Endothelial cell of umbilical vein (primary cell): Measurements from ENCODE around the gene POLE.

ENCODE experiments used
- EZH2 ChIP-seq: IDR thresholded peaks from 2 replicates; pipeline ENCODE4 v1.6.1; 2012; ENCODE audit warnings: borderline replicate concordance, low read depth, mild to moderate bottlenecking, moderate library complexity, low read length, inconsistent platforms; ENCODE audit not compliant: severe bottlenecking
- GATA2 ChIP-seq: IDR thresholded peaks from 2 replicates; pipeline ENCODE4 v1.7.0; 2011; ENCODE audit warnings: low read depth, mild to moderate bottlenecking, moderate library complexity, mixed read lengths, low read length; ENCODE audit not compliant: insufficient read length, insufficient read depth
- MYC ChIP-seq: IDR thresholded peaks from one replicate; pipeline ENCODE4 v1.6.1; 2011; ENCODE audit warnings: mild to moderate bottlenecking, low read depth, low read length
- POLR2A ChIP-seq: IDR thresholded peaks from 2 replicates; pipeline ENCODE4 v1.6.1; 2012; ENCODE audit warnings: low read depth, mild to moderate bottlenecking, control low read depth, low read length
- POLR2AphosphoS5 ChIP-seq: IDR thresholded peaks from 2 replicates; pipeline ENCODE4 v1.6.1; 2012; ENCODE audit warnings: low read depth, mild to moderate bottlenecking, control low read depth, low read length, moderate library complexity; ENCODE audit not compliant: insufficient read depth
- TF ChIP-seq, protein P1 (sequence below), 2 donors: IDR thresholded peaks; 1 replicate in 1 of 2; 2 replicates in 1 of 2; pipeline ENCODE4 v1.5.1; 2011; ENCODE audit warnings: low read length in 2 of 2, mild to moderate bottlenecking in 2 of 2, moderate library complexity in 2 of 2, control low read depth in 1 of 2, inconsistent platforms in 1 of 2, low read depth in 1 of 2; ENCODE audit not compliant: insufficient read depth in 1 of 2; ENCODE audit errors: extremely low read depth in 1 of 2
- TF ChIP-seq, protein P2 (sequence below): IDR thresholded peaks from 2 replicates; pipeline ENCODE4 v1.6.1; 2011; ENCODE audit not compliant: insufficient read depth, insufficient read length

DNA sequence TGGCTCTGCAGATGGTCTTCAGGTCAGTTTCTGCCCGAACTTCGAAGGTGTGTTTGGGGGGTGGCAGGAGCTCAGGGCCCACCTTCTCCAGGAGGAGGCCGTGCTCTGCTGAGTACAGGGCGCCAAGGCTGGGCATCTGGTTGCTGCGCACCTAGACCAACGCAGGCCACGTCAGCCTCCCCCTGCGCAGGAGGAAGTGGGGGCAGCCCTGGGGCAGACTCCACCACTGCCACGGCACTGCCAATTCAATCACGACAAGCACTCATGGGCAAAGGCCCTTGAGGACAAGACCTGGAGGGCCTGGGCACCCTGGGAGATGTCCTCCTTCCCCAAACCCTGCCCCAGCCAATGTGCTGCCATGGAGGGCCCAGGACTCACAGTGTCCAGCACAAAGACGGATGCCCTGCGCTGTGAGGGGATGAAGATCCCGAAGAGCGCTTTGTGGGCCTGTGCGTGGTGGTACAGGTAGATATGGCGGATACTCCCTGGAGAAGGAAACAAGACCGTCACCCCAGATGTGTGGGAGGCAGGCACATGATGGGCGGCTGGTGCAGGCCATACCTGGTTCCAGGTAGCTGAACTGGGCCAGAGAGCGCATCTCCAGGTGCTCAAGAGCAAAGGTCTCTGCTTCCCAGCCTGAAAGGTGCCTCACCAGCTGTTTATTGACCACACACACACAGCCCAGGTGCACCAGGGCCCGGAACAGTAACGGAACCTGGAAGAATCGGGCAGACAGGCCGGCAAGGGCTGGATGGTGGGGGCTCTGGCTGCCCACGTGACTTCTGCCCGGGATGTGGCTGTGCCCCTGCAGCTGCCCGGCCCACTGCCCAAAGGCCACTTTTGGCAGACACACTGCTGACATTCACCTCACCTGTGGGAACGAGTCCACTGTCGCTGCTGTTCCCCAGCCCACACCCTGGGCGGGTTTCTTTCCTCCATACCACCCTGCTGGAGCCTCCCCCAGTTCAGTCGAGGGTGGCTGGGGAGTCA lies 44.0 kb downstream of the POLE start:
- TF ChIP-seq, protein P1, sequence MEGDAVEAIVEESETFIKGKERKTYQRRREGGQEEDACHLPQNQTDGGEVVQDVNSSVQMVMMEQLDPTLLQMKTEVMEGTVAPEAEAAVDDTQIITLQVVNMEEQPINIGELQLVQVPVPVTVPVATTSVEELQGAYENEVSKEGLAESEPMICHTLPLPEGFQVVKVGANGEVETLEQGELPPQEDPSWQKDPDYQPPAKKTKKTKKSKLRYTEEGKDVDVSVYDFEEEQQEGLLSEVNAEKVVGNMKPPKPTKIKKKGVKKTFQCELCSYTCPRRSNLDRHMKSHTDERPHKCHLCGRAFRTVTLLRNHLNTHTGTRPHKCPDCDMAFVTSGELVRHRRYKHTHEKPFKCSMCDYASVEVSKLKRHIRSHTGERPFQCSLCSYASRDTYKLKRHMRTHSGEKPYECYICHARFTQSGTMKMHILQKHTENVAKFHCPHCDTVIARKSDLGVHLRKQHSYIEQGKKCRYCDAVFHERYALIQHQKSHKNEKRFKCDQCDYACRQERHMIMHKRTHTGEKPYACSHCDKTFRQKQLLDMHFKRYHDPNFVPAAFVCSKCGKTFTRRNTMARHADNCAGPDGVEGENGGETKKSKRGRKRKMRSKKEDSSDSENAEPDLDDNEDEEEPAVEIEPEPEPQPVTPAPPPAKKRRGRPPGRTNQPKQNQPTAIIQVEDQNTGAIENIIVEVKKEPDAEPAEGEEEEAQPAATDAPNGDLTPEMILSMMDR (IDR thresholded peaks at IDR 0.05; ENCODE audit: extremely low read depth in 1 of 2, insufficient read depth in 1 of 2, low read depth in 1 of 2, low read length in 2 of 2), result no peak
- TF ChIP-seq POLR2A (no peak), EZH2 (no peak), POLR2AphosphoS5 (no peak), GATA2 (no peak), MYC (no peak)
- TF ChIP-seq, protein P2, sequence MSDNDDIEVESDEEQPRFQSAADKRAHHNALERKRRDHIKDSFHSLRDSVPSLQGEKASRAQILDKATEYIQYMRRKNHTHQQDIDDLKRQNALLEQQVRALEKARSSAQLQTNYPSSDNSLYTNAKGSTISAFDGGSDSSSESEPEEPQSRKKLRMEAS, result no peak
